AG09309 (cell line): ENCODE results near the gene KLHDC9.

ENCODE experiments used
- DNase-seq: peaks from one replicate; pipeline ENCODE4 v3.0.0-alpha.2; 2010; ENCODE audit warnings: low read depth
- H3K4me3 ChIP-seq: 2 replicates; pipeline ENCODE4 v1.5.1; 2011; ENCODE audit warnings: mild to moderate bottlenecking, low read depth, low read length, moderate library complexity; ENCODE audit not compliant: control insufficient read depth
- TF ChIP-seq, protein P1 (sequence below): IDR thresholded peaks from 2 replicates; pipeline ENCODE4 v1.5.1; 2011; ENCODE audit warnings: mild to moderate bottlenecking, low read depth, low read length, inconsistent platforms; ENCODE audit not compliant: insufficient read depth, control insufficient read depth; ENCODE audit errors: missing control alignments

The KLHDC9 gene

DNA sequence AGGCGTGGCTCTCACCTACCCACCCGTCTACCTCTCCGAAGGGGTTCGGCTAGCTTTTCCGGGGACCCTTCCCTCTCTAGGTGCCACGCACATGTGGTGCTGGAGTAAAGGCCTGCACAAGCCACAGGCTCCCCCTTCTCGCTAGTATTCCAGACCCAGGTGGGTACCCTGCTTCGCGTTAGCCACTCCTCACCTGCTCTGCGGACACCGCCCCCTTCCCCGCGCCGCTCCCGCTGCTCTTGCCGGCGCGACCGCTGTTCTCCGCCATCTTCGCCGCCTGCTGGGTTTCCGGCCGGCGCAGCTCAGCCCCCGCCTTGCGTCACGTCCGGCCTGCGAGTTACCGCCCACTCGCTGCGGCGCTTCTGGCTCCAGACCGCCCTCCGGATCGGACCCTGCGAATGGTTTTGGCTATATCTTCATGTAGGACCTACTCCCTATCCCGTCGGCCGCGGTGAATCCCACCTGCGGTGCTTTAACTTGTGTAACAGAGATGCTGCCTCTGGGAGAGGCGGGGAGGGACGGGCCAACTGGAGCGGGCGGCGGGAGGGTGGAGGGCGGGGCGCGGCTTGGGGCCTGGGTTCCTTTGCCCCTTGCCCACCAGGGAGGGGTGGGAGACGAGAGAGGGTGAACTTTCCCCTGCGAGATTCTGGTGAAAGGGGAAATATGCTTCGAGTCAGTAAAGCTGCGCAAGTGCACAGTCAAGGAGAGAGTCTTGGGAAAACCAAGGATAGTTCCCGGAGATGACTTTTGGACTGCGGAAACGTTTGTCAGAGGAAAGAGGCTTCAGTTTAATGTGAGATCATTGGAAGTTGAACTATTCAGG is 19.8 kb downstream of the KLHDC9 start, which contains the start of the genes NIT1 and PFDN2:
Gene NIT1, plus strand, starts transcription at position 347 of the 823 bp plus-strand sequence. Its CDS starts 72 bp downstream, at position 419.
Gene PFDN2, minus strand, starts transcription at position 279 of the 823 bp plus-strand sequence. Its CDS starts 11 bp downstream, at position 268.
- peak within 1 kb of the TSS; percentile 99 for H3K4me3 ChIP-seq
- TF ChIP-seq, protein P1, sequence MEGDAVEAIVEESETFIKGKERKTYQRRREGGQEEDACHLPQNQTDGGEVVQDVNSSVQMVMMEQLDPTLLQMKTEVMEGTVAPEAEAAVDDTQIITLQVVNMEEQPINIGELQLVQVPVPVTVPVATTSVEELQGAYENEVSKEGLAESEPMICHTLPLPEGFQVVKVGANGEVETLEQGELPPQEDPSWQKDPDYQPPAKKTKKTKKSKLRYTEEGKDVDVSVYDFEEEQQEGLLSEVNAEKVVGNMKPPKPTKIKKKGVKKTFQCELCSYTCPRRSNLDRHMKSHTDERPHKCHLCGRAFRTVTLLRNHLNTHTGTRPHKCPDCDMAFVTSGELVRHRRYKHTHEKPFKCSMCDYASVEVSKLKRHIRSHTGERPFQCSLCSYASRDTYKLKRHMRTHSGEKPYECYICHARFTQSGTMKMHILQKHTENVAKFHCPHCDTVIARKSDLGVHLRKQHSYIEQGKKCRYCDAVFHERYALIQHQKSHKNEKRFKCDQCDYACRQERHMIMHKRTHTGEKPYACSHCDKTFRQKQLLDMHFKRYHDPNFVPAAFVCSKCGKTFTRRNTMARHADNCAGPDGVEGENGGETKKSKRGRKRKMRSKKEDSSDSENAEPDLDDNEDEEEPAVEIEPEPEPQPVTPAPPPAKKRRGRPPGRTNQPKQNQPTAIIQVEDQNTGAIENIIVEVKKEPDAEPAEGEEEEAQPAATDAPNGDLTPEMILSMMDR: no peak
- no peak for DNase-seq

DNA sequence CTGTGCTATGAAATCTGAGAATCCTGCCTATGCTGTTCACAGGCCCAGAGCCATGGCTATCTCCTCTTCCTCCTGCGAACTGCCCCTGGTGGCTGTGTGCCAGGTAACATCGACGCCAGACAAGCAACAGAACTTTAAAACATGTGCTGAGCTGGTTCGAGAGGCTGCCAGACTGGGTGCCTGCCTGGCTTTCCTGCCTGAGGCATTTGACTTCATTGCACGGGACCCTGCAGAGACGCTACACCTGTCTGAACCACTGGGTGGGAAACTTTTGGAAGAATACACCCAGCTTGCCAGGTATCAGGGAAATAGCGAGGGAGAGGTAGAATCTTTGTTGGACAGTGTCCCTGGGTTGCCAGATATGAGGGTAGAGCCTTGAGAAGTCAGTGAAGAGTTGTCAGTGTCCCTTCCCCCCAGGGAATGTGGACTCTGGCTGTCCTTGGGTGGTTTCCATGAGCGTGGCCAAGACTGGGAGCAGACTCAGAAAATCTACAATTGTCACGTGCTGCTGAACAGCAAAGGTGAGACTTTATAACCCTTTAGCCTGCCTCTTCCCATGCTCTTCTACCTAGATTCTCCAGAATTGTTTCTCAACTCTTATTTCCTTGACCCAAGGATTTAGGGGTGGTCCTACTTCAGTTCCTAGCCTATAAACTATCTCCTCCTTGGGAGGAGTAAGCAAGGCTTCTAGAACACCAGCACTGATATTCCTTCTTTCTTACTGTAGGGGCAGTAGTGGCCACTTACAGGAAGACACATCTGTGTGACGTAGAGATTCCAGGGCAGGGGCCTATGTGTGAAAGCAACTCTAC is 21.1 kb downstream of the KLHDC9 start:
- DNase-seq: no peak
- H3K4me3 ChIP-seq: no peak overlapping the region
- TF ChIP-seq, protein P1: peak; percentile 39

DNA sequence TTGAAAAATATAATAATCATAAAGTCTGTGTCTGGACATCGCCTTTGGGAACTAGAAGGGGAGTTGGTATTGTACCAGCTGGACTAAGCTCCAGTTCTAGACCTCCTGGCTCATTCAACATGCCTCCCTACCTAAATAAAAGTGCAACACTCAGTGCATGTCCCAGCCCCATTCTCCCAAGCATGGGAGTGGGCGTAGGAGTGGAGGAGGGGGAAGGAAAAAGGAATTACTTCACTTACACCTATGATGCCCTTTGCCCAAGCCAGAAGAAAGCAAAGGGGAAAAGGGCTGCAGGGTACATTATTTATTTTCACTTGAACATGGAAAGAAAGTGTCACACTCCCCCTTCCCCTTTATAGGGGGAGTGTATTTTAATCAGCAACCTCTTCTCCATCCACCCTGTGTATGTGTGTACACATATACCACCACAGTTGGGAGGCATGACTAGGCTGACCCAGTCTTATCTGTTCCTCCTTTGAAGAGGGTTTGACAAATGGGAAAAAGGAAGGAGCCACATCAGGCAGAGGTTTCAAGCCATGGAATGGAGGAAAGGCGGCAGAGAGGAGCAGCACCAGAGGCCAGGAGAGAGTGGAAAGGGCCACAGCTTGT is 23.0 kb downstream of the KLHDC9 start:
- DNase-seq: no peak
- TF ChIP-seq, protein P1: no peak

DNA sequence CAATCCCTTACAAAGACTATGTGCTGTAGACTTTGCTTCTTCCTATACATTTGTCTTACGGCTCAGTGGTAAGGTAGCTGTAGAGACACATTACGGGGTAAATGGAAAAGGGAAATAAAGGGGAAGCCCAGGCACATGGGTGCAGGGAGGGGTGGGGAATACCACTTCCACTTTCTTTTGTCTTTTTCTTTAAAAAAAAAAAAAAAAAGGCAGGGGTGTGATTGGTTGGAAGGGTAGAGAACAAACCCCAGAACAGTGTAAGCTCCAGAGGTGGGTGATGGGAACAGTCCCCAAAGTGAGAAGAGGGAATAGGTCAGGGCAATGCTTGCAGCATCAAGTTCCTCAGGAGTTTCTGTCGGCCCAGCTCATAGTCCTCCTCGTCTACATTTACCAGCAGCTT is 23.7 kb downstream of the KLHDC9 start:
- DNase-seq: no peak
- TF ChIP-seq, protein P1: no peak

More for the DNA sequence above, 23.0 kb downstream of the KLHDC9 start:
- no peak overlapping the region for H3K4me3 ChIP-seq

DNA sequence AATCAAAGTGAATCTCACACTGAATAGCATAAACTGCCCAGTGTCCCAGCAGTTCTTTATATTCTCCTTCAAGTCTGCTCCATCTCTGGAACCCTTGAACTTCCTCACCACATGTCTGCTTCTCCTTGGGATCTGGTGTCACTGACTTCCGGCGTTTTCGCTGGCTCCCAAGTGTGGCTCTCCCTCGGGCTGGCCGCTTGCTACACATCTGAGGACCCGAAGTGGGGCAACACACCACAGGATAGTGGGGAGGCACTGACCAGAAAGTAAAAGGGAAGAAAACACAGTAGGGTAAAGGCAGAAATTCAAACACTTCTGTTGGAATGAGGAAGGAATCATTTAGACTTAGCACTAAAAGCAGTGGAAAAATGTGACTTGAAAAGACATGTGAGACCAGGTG is 24.8 kb downstream of the KLHDC9 start:
- no peak overlapping the region for H3K4me3 ChIP-seq
- DNase-seq: no peak
- TF ChIP-seq, protein P1: no peak

More for the DNA sequence above, 23.7 kb downstream of the KLHDC9 start:
- no peak overlapping the region for H3K4me3 ChIP-seq

DNA sequence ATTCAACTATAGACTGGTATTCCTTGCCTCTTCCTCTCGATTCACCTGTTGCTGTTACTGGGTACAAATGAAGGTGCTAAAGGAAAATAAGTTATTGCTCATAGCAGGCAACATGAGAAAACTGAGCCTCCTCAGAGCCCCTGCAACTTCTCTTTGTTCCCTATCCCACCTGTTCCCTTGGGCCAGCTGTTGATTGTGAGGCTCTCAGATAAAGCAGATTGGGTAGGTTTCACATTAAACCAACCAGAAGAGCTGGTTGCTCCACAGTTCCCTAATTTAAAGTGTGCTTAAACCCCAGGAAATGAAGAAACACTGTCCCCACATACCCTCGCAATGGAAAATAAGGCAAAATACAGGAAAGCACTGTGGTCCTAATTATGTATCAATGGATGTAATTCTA is 29.5 kb downstream of the KLHDC9 start:
- TF ChIP-seq, protein P1: no peak
- DNase-seq: no peak
- H3K4me3 ChIP-seq: no peak overlapping the region
